ENCODE data around the gene ABHD12. TPM values are rescaled to one million over a fixed set of nuclear protein-coding genes. Genes with fewer than 3 reads are reported as not detected.
A peak's percentile ranks its signal among the peaks of the same experiment; 100 is the strongest.

ABHD12 gene
- total RNA-seq (10 to 100 TPM; 17.6 to 95.8 (median 55.0) TPM), polyA plus RNA-seq (10 to 100 TPM; 30.3 to 69.3 (median 51.9) TPM)
- long read RNA-seq, donor 1, transcript ABHD12-201 (13 exons, 2,117 nt): major isoform, 5 of 6 reads
- long read RNA-seq, donor 1, partial matches to known transcripts: 0 of 6 reads
- long read RNA-seq, donor 1, other reads (novel, unspliced or antisense): 0 of 6 reads
- long read RNA-seq, donor 2, partial matches to known transcripts: 11 of 17 reads
- long read RNA-seq, donor 2, other reads (novel, unspliced or antisense): 0 of 17 reads
- long read RNA-seq, donor 3, transcript ABHD12-201 (13 exons, 2,117 nt): major isoform, 6 of 10 reads
- long read RNA-seq, donor 3, partial matches to known transcripts: 0 of 10 reads
- long read RNA-seq, donor 3, other reads (novel, unspliced or antisense): 0 of 10 reads
- long read RNA-seq, donor 4, transcript ABHD12-202 (13 exons, 1,725 nt): minor isoform, 22 of 90 reads
- long read RNA-seq, donor 4, transcript ABHD12-201 (13 exons, 2,117 nt): major isoform, 56 of 90 reads
- long read RNA-seq, donor 4, partial matches to known transcripts: 2 of 90 reads
- long read RNA-seq, donor 4, other reads (novel, unspliced or antisense): 10 of 90 reads
- long read RNA-seq, donor 5, transcript ABHD12-201 (13 exons, 2,117 nt): major isoform, 154 of 226 reads
- long read RNA-seq, donor 5, transcript ABHD12-202 (13 exons, 1,725 nt): minor isoform, 27 of 226 reads
- long read RNA-seq, donor 5, partial matches to known transcripts: 12 of 226 reads
- long read RNA-seq, donor 5, other reads (novel, unspliced or antisense): 33 of 226 reads
- long read RNA-seq, donor 6, transcript ABHD12-201 (13 exons, 2,117 nt): major isoform, 9 of 24 reads
- long read RNA-seq, donor 6, transcript ABHD12-202 (13 exons, 1,725 nt): minor isoform, 5 of 24 reads
- long read RNA-seq, donor 6, partial matches to known transcripts: 4 of 24 reads
- long read RNA-seq, donor 6, other reads (novel, unspliced or antisense): 6 of 24 reads
- long read RNA-seq, donor 7, transcript ABHD12-201 (13 exons, 2,117 nt): major isoform, 5 of 32 reads
- long read RNA-seq, donor 7, partial matches to known transcripts: 24 of 32 reads
- long read RNA-seq, donor 7, other reads (novel, unspliced or antisense): 0 of 32 reads
- long read RNA-seq, donor 8, transcript ABHD12-201 (13 exons, 2,117 nt): major isoform, 14 of 24 reads
- long read RNA-seq, donor 8, partial matches to known transcripts: 8 of 24 reads
- long read RNA-seq, donor 8, other reads (novel, unspliced or antisense): 0 of 24 reads
- long read RNA-seq, donor 9, transcript ABHD12-201 (13 exons, 2,117 nt): major isoform, 6 of 8 reads
- long read RNA-seq, donor 9, partial matches to known transcripts: 0 of 8 reads
- long read RNA-seq, donor 9, other reads (novel, unspliced or antisense): 0 of 8 reads
- long read RNA-seq, donor 10, transcript ABHD12-201 (13 exons, 2,117 nt): major isoform, 8 of 9 reads
- long read RNA-seq, donor 10, partial matches to known transcripts: 0 of 9 reads
- long read RNA-seq, donor 10, other reads (novel, unspliced or antisense): 0 of 9 reads

- peak; percentile 95 to 98 (median 97) for DNase-seq
- Histone ChIP-seq H3K36me3 (replicated peaks in 1 of 2) (no peaks in the 10 kb centered on the region), H3K9me3 (replicated peaks in 1 of 3) (no peaks in the 10 kb centered on the region), H3K4me1 (replicated peaks in 1 of 2) (peaks cover 5 to 7% of the 10 kb centered on the region in 2 donors), H3K27me3 (no peaks in the 10 kb centered on the region), H3K4me3 (peak within 1 kb of the TSS; percentile 57 to 88 (median 73)), H3K27ac (peak within 1 kb of the TSS in 4 of 5 donors; percentile 85 to 94 (median 86))
- TF ChIP-seq POLR2A (IDR thresholded peaks at IDR 0.05) (peak; percentile 52 to 93), CTCF (IDR thresholded peaks at IDR 0.05) (no peak)
- intact Hi-C loops (cut with DNase I): loop anchor here (10.0 kb wide), 4 partner anchors 96 to 326 kb away; no protein-coding TSS in a partner anchor
- WGBS, 4 donors: 1 to 6% (median 3%) methylated on average over 6 to 91 of the region's 91 CpGs
These were observed at the start of gene ABHD12 for GRCh38 chr20:25390538-25391528. Gene ABHD12 (minus strand): TSS chr20:25390835. CDS start chr20:25390703, 132 bp downstream.

DNA sequence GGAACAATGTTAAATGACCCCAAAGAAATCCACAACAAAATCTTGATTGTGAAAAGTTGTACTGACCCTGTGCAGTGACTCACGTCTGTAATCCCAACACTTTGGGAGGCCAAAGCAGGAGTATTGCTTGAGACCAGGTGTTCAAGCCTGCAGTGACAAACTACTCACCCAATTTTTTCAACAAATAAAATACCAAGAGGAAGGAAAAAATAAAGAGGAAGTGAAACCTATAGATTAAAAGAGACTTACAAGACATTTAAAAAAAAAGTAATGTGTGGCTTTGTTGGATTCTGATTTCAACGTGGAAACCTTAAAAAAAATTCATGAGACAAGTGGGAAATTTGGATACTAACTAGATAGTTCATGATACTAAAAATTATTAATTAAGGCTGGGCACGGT lies 48.7 kb upstream of the ABHD12 start:
- Histone ChIP-seq H3K9me3 (replicated peaks in 1 of 3) (no peaks in the 10 kb centered on the region), H3K4me3 (no peak overlapping the region), H3K27me3 (no peaks in the 10 kb centered on the region), H3K27ac (no peak overlapping the region), H3K36me3 (replicated peaks in 1 of 2) (no peaks in the 10 kb centered on the region), H3K4me1 (replicated peaks in 1 of 2) (no peaks in the 10 kb centered on the region)
- WGBS, 4 donors: 78 to 88% (median 83%) methylated on average over 3 of the region's 3 CpGs
- TF ChIP-seq CTCF (IDR thresholded peaks at IDR 0.05) (no peak), POLR2A (IDR thresholded peaks at IDR 0.05) (no peak)
- intact Hi-C loops (cut with DNase I): no loop called here
- DNase-seq: no peak

DNA sequence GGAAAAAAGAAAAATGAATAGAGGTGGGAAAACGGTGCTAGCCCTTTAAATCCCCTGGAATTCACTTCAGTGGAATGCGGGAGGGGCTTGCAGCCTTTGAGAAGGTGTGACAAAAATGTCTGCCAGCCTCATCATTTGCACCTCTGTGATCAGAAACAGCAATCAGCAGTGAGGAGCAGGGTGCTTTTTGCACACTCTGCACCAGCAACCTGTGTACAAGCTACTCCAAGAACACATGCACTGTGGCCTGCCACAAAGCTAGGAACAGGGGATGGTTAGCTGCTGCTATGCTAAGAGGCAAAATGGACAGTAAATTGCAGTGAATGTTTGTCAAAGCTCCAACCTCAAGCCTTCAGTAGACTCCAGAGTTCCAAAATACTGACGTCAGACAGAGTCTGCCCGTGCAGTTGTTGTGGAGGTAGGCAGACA lies 46.5 kb upstream of the ABHD12 start:
- Histone ChIP-seq H3K27me3 (no peaks in the 10 kb centered on the region), H3K4me1 (replicated peaks in 1 of 2) (no peaks in the 10 kb centered on the region), H3K9me3 (replicated peaks in 1 of 3) (no peaks in the 10 kb centered on the region), H3K4me3 (no peak overlapping the region), H3K27ac (no peak overlapping the region), H3K36me3 (replicated peaks in 1 of 2) (no peaks in the 10 kb centered on the region)
- intact Hi-C loops (cut with DNase I): no loop called here
- TF ChIP-seq POLR2A (IDR thresholded peaks at IDR 0.05) (no peak), CTCF (IDR thresholded peaks at IDR 0.05) (no peak)
- no peak for DNase-seq
- 66 to 81% (median 70%) methylated on average over 4 of the region's 4 CpGs for WGBS, 4 donors
